ENCODE data around the gene RRAGB. TPM values are rescaled to one million over a fixed set of nuclear protein-coding genes. Genes with fewer than 3 reads are reported as not detected.
"Not testable (repeated sequence)": the region's sequence is repeated elsewhere in the genome, so short reads cannot be mapped to it uniquely, and the experiment has no call there.

The RRAGB gene
- total RNA-seq, 4 donors from 2014 or later: 13.7 to 37.0 (median 25.6) TPM

- Histone ChIP-seq H3K27me3 (no peaks in the 10 kb centered on the region), H3K27ac (no peak overlapping the region), H3K9me3 (no peaks in the 10 kb centered on the region), H3K4me3 (no peak overlapping the region), H3K36me3 (peaks cover 0 to 77% of the 10 kb centered on the region in 2 donors), H3K4me1 (no peaks in the 10 kb centered on the region)
- TF ChIP-seq, protein P1, sequence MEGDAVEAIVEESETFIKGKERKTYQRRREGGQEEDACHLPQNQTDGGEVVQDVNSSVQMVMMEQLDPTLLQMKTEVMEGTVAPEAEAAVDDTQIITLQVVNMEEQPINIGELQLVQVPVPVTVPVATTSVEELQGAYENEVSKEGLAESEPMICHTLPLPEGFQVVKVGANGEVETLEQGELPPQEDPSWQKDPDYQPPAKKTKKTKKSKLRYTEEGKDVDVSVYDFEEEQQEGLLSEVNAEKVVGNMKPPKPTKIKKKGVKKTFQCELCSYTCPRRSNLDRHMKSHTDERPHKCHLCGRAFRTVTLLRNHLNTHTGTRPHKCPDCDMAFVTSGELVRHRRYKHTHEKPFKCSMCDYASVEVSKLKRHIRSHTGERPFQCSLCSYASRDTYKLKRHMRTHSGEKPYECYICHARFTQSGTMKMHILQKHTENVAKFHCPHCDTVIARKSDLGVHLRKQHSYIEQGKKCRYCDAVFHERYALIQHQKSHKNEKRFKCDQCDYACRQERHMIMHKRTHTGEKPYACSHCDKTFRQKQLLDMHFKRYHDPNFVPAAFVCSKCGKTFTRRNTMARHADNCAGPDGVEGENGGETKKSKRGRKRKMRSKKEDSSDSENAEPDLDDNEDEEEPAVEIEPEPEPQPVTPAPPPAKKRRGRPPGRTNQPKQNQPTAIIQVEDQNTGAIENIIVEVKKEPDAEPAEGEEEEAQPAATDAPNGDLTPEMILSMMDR (IDR thresholded peaks at IDR 0.05): no peak
- ATAC-seq: no peak
- WGBS, 2 donors (ENCODE audit: low coverage in 1 of 2): 56 to 86% methylated on average over 1 to 3 of the region's 3 CpGs
These were observed 37.3 kb downstream of the RRAGB start for GRCh38 chrX:55754861-55755294.

DNA sequence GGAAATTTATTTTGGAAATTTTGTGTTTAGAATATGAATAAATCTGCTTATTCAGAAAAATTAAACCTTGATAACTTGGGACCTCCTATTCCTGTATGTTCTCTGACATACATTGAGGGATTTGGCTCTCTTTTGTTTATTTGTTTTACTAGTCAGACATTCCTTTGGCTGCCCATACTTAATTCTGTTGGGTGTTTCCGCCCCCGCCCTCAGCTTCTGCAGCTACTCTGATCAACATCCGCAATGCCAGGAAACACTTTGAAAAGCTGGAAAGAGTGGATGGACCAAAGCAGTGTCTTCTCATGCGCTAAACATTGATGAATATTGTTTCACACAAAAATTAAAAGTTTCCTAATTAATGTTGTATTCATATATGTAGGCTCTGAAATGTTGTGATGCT is 40.5 kb downstream of the RRAGB start:
- no peak overlapping the region for H3K27ac ChIP-seq
- no peaks in the 10 kb centered on the region for H3K27me3 ChIP-seq
- H3K4me1 ChIP-seq: no peaks in the 10 kb centered on the region
- no peak for ATAC-seq
- H3K9me3 ChIP-seq: no peaks in the 10 kb centered on the region
- 79% methylated on average over 4 of the region's 4 CpGs; no CpG with 5 or more reads in 1 of the 2 donors for WGBS, 2 donors (ENCODE audit: low coverage in 1 of 2)
- peaks cover 0 to 63% of the 10 kb centered on the region in 2 donors for H3K36me3 ChIP-seq
- TF ChIP-seq POLR2A (IDR thresholded peaks at IDR 0.05): no peak
- TF ChIP-seq EP300 (IDR thresholded peaks at IDR 0.05): no peak
- TF ChIP-seq, protein P1 (IDR thresholded peaks at IDR 0.05): no peak
- TF ChIP-seq POLR2AphosphoS5 (IDR thresholded peaks at IDR 0.05): no peak
- H3K4me3 ChIP-seq: no peak overlapping the region

DNA sequence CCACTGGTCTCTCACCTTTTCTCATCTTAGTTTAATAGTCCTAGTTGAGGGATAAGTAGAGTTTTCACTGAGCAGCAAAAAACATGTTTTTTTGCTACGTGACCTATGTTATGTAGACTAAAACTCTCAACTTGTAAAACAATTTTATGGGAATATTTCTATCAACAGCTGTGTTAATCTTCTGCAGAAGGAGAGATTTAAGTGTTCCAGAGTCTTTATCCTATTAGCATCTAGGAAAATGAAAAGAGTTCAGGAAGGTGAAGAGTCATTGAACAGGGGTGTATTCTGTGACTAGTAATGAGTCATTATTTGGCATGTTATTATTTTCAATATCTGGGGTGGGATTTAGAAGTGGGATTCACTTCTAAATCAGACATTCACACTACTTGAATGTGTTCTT is 41.9 kb downstream of the RRAGB start:
- Histone ChIP-seq H3K27ac (no peak overlapping the region), H3K4me3 (no peak overlapping the region), H3K27me3 (no peaks in the 10 kb centered on the region), H3K36me3 (peaks cover 0 to 48% of the 10 kb centered on the region in 2 donors), H3K4me1 (no peaks in the 10 kb centered on the region), H3K9me3 (no peaks in the 10 kb centered on the region)
- TF ChIP-seq EP300 (IDR thresholded peaks at IDR 0.05): no peak
- TF ChIP-seq POLR2A (IDR thresholded peaks at IDR 0.05): no peak
- TF ChIP-seq, protein P1 (IDR thresholded peaks at IDR 0.05): no peak
- no peak for TF ChIP-seq POLR2AphosphoS5 (IDR thresholded peaks at IDR 0.05)
- WGBS, 2 donors (ENCODE audit: low coverage in 1 of 2): 80% methylated on average over 1 of the region's 1 CpG; no CpG with 5 or more reads in 1 of the 2 donors
- no peak for ATAC-seq

GRCh38 chrX:55767100-55767499 is 49.6 kb downstream of the RRAGB start:
- H3K4me1 ChIP-seq: no peaks in the 10 kb centered on the region
- no peak overlapping the region for H3K27ac ChIP-seq
- H3K9me3 ChIP-seq: no peaks in the 10 kb centered on the region
- no peak overlapping the region for H3K4me3 ChIP-seq
- no peaks in the 10 kb centered on the region for H3K27me3 ChIP-seq
- no peak for ATAC-seq
- 50 to 67% methylated on average over 1 of the region's 1 CpG for WGBS, 2 donors (ENCODE audit: low coverage in 1 of 2)
- TF ChIP-seq POLR2A (IDR thresholded peaks at IDR 0.05) (no peak), POLR2AphosphoS5 (IDR thresholded peaks at IDR 0.05) (no peak), EP300 (IDR thresholded peaks at IDR 0.05) (no peak)
- TF ChIP-seq, protein P1 (IDR thresholded peaks at IDR 0.05): no peak
- H3K36me3 ChIP-seq: no peaks in the 10 kb centered on the region

DNA sequence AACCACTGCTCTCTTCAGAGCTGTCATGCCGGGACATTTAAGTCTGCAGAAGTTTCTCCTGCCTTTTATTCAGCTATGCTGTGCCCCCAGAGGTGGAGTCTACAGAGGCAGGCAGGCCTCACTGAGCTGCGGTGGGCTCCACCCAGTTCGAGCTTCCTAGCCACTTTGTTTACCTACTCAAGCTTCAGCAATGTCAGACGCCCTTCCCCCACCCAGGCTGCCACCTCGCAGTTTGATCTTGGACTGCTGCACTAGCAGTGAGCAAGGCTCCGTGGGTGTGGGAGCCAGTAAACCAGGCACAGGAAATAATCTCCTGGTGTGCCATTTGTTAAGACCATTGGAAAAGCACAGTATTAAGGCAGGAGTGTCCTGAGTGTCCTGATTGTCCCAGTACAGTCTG is 56.9 kb downstream of the RRAGB start:
- WGBS, 2 donors (ENCODE audit: low coverage in 1 of 2): no CpG with 5 or more reads among the region's 6 CpGs
- H3K4me3 ChIP-seq, H3K9me3 ChIP-seq, H3K36me3 ChIP-seq, H3K27ac ChIP-seq, ATAC-seq, H3K4me1 ChIP-seq, H3K27me3 ChIP-seq: not testable (repeated sequence)
